Measurements from ENCODE around the gene KDM4B.
"Not testable (repeated sequence)": the region's sequence is repeated elsewhere in the genome, so short reads cannot be mapped to it uniquely, and the experiment has no call there.

The KDM4B gene

GRCh38 chr19:5171711-5172110 lies 202.8 kb downstream of the KDM4B start:
- no peak for DNase-seq (ENCODE audit: low read depth in 2 of 2)

GRCh38 chr19:5172859-5173630 lies 204.1 kb downstream of the KDM4B start:
- DNase-seq (ENCODE audit: low read depth in 2 of 2): peak; percentile 88

- DNase-seq (ENCODE audit: low read depth in 2 of 2): no peak
Measured at GRCh38 chr19:5173993-5174392, 205.1 kb downstream of the KDM4B start.

GRCh38 chr19:5177745-5178450 lies 209.0 kb downstream of the KDM4B start:
- DNase-seq (ENCODE audit: low read depth in 2 of 2): no peak

GRCh38 chr19:5178841-5179240 lies 209.9 kb downstream of the KDM4B start:
- DNase-seq (ENCODE audit: low read depth in 2 of 2): no peak

- no peak for DNase-seq (ENCODE audit: low read depth in 2 of 2)
Measured at GRCh38 chr19:5179256-5179655, 210.3 kb downstream of the KDM4B start.

GRCh38 chr19:5181329-5181728 lies 212.4 kb downstream of the KDM4B start:
- DNase-seq (ENCODE audit: low read depth in 2 of 2): no peak

GRCh38 chr19:5182751-5183150 lies 213.8 kb downstream of the KDM4B start:
- DNase-seq (ENCODE audit: low read depth in 2 of 2): no peak

GRCh38 chr19:5183616-5184015 lies 214.7 kb downstream of the KDM4B start:
- DNase-seq (ENCODE audit: low read depth in 2 of 2): no peak

- no peak for DNase-seq (ENCODE audit: low read depth in 2 of 2)
Measured at GRCh38 chr19:5184930-5185329, 216.0 kb downstream of the KDM4B start.

- peak; percentile 79 to 87 for DNase-seq (ENCODE audit: low read depth in 2 of 2)
Measured at GRCh38 chr19:5186293-5187050, 217.6 kb downstream of the KDM4B start.

- no peak for DNase-seq (ENCODE audit: low read depth in 2 of 2)
Measured at GRCh38 chr19:5188548-5189317, 219.8 kb downstream of the KDM4B start.

- no peak for DNase-seq (ENCODE audit: low read depth in 2 of 2)
Measured at GRCh38 chr19:5189318-5189607, 220.3 kb downstream of the KDM4B start.

- no peak for DNase-seq (ENCODE audit: low read depth in 2 of 2)
Measured at GRCh38 chr19:5191091-5191490, 222.2 kb downstream of the KDM4B start.

GRCh38 chr19:5192568-5192967 lies 223.7 kb downstream of the KDM4B start:
- no peak for DNase-seq (ENCODE audit: low read depth in 2 of 2)

- no peak for DNase-seq (ENCODE audit: low read depth in 2 of 2)
Measured at GRCh38 chr19:5193192-5193591, 224.3 kb downstream of the KDM4B start.

GRCh38 chr19:5194641-5195040 lies 225.7 kb downstream of the KDM4B start:
- DNase-seq (ENCODE audit: low read depth in 2 of 2): no peak

- DNase-seq (ENCODE audit: low read depth in 2 of 2): not testable (repeated sequence)
Measured at GRCh38 chr19:5195587-5195986, 226.7 kb downstream of the KDM4B start.

- no peak for DNase-seq (ENCODE audit: low read depth in 2 of 2)
Measured at GRCh38 chr19:5196832-5197231, 227.9 kb downstream of the KDM4B start.

GRCh38 chr19:5200844-5201243 lies 231.9 kb downstream of the KDM4B start:
- no peak for DNase-seq (ENCODE audit: low read depth in 2 of 2)

GRCh38 chr19:5202553-5202952 lies 233.6 kb downstream of the KDM4B start:
- DNase-seq (ENCODE audit: low read depth in 2 of 2): no peak

All from fibroblast of skin of left quadriceps (primary cell).